BLaER1 (cell line): ENCODE data around the gene GOLM1.
"Not testable (repeated sequence)": the region's sequence is repeated elsewhere in the genome, so short reads cannot be mapped to it uniquely, and the experiment has no call there.

Experiments used
- H3K27ac ChIP-seq: shearing (Covaris generic); formaldehyde crosslinking; 2 replicates; pipeline ENCODE4 v1.8.1; 2022
- H3K27me3 ChIP-seq: shearing (Covaris generic); formaldehyde crosslinking; 2 replicates; pipeline ENCODE4 v1.8.1; 2022
- H3K36me3 ChIP-seq: shearing (Covaris generic); formaldehyde crosslinking; 2 replicates; pipeline ENCODE4 v1.8.1; 2022
- H3K4me1 ChIP-seq: shearing (Covaris generic); formaldehyde crosslinking; 2 replicates; pipeline ENCODE4 v1.8.1; 2022
- H3K4me2 ChIP-seq: shearing (Covaris generic); formaldehyde crosslinking; 2 replicates; pipeline ENCODE4 v1.8.1; 2022
- H3K4me3 ChIP-seq: shearing (Covaris generic); formaldehyde crosslinking; 2 replicates; pipeline ENCODE4 v1.8.1; 2022
- H3K9ac ChIP-seq: shearing (Covaris generic); formaldehyde crosslinking; 2 replicates; pipeline ENCODE4 v1.8.1; 2022
- H3K9me3 ChIP-seq: shearing (Covaris generic); formaldehyde crosslinking; 2 replicates; pipeline ENCODE4 v1.8.1; 2022
- H4K20me1 ChIP-seq: shearing (Covaris generic); formaldehyde crosslinking; 2 replicates; pipeline ENCODE4 v1.8.1; 2022
- Cebpa-rat ChIP-seq: shearing (Covaris generic); IDR thresholded peaks from 2 replicates; pipeline ENCODE4 v1.8.1; 2022

Gene GOLM1

GRCh38 chr9:86069206-86069869, 30.0 kb downstream of the GOLM1 start:
- H3K27ac ChIP-seq = no peak overlapping the region
- no peaks in the 10 kb centered on the region for H4K20me1 ChIP-seq
- H3K4me3 ChIP-seq = no peak overlapping the region
- H3K4me1 ChIP-seq = no peaks in the 10 kb centered on the region
- no peaks in the 10 kb centered on the region for H3K27me3 ChIP-seq
- no peaks in the 10 kb centered on the region for H3K9me3 ChIP-seq
- peaks cover 84% of the 10 kb centered on the region for H3K36me3 ChIP-seq
- TF ChIP-seq Cebpa-rat = no peak
- H3K4me2 ChIP-seq = no peak overlapping the region
- no peak overlapping the region for H3K9ac ChIP-seq

GRCh38 chr9:86064220-86064619, 35.1 kb downstream of the GOLM1 start:
- Histone ChIP-seq H3K9ac (no peak overlapping the region), H3K4me1 (no peaks in the 10 kb centered on the region), H3K27me3 (no peaks in the 10 kb centered on the region), H3K4me2 (no peak overlapping the region), H3K9me3 (no peaks in the 10 kb centered on the region), H3K4me3 (no peak overlapping the region), H3K36me3 (peaks cover 63% of the 10 kb centered on the region), H4K20me1 (peaks cover 14% of the 10 kb centered on the region), H3K27ac (no peak overlapping the region)
- TF ChIP-seq Cebpa-rat = no peak

- H3K4me1 ChIP-seq = no peaks in the 10 kb centered on the region
- H3K9ac ChIP-seq = no peak overlapping the region
- peaks cover 68% of the 10 kb centered on the region for H3K36me3 ChIP-seq
- no peaks in the 10 kb centered on the region for H3K9me3 ChIP-seq
- no peaks in the 10 kb centered on the region for H3K27me3 ChIP-seq
- peaks cover 14% of the 10 kb centered on the region for H4K20me1 ChIP-seq
- no peak for TF ChIP-seq Cebpa-rat
- H3K4me3 ChIP-seq = no peak overlapping the region
- H3K27ac ChIP-seq = no peak overlapping the region
- no peak overlapping the region for H3K4me2 ChIP-seq
Measured at GRCh38 chr9:86062845-86063693, 36.3 kb downstream of the GOLM1 start.

- TF ChIP-seq Cebpa-rat = no peak
- H3K4me3 ChIP-seq = no peak overlapping the region
- no peaks in the 10 kb centered on the region for H3K27me3 ChIP-seq
- no peak overlapping the region for H3K9ac ChIP-seq
- no peak overlapping the region for H3K27ac ChIP-seq
- H3K4me2 ChIP-seq = no peak overlapping the region
- no peaks in the 10 kb centered on the region for H3K4me1 ChIP-seq
- H3K9me3 ChIP-seq = no peaks in the 10 kb centered on the region
- peaks cover 20% of the 10 kb centered on the region for H4K20me1 ChIP-seq
- H3K36me3 ChIP-seq = peaks cover 66% of the 10 kb centered on the region
Measured at GRCh38 chr9:86061972-86062739, 37.2 kb downstream of the GOLM1 start.

GRCh38 chr9:86057491-86057890, 41.9 kb downstream of the GOLM1 start:
- no peak overlapping the region for H3K27ac ChIP-seq
- H3K4me2 ChIP-seq = no peak overlapping the region
- H3K4me3 ChIP-seq = no peak overlapping the region
- no peaks in the 10 kb centered on the region for H3K9me3 ChIP-seq
- H3K9ac ChIP-seq = no peak overlapping the region
- H4K20me1 ChIP-seq = peaks cover 13% of the 10 kb centered on the region
- peaks cover 57% of the 10 kb centered on the region for H3K36me3 ChIP-seq
- no peak for TF ChIP-seq Cebpa-rat
- no peaks in the 10 kb centered on the region for H3K4me1 ChIP-seq
- H3K27me3 ChIP-seq = no peaks in the 10 kb centered on the region

GRCh38 chr9:86054695-86055094, 44.7 kb downstream of the GOLM1 start:
- no peak for TF ChIP-seq Cebpa-rat
- H3K27me3 ChIP-seq = no peaks in the 10 kb centered on the region
- H3K4me2 ChIP-seq = no peak overlapping the region
- H3K4me3 ChIP-seq = no peak overlapping the region
- peaks cover 57% of the 10 kb centered on the region for H3K36me3 ChIP-seq
- peaks cover 16% of the 10 kb centered on the region for H4K20me1 ChIP-seq
- H3K27ac ChIP-seq = no peak overlapping the region
- H3K9me3 ChIP-seq = no peaks in the 10 kb centered on the region
- H3K4me1 ChIP-seq = no peaks in the 10 kb centered on the region
- H3K9ac ChIP-seq = no peak overlapping the region

GRCh38 chr9:86052556-86053468, 46.5 kb downstream of the GOLM1 start:
- H3K27ac ChIP-seq = no peak overlapping the region

GRCh38 chr9:86048018-86048742, 51.2 kb downstream of the GOLM1 start:
- H4K20me1 ChIP-seq, H3K4me1 ChIP-seq, H3K4me3 ChIP-seq, H3K4me2 ChIP-seq, H3K27ac ChIP-seq, H3K9ac ChIP-seq, H3K27me3 ChIP-seq, H3K9me3 ChIP-seq: not testable (repeated sequence)
- H3K36me3 ChIP-seq = peaks cover 51% of the 10 kb centered on the region

More at GRCh38 chr9:86052556-86053468, 46.5 kb downstream of the GOLM1 start:
- no peak overlapping the region for H3K4me2 ChIP-seq
- no peaks in the 10 kb centered on the region for H3K9me3 ChIP-seq
- no peaks in the 10 kb centered on the region for H3K4me1 ChIP-seq
- no peaks in the 10 kb centered on the region for H3K27me3 ChIP-seq
- no peak overlapping the region for H3K9ac ChIP-seq
- H4K20me1 ChIP-seq = peaks cover 16% of the 10 kb centered on the region
- peaks cover 41% of the 10 kb centered on the region for H3K36me3 ChIP-seq
- no peak for TF ChIP-seq Cebpa-rat
- no peak overlapping the region for H3K4me3 ChIP-seq
